ENCODE data around the gene LRRC72. TPM values are rescaled to one million over a fixed set of nuclear protein-coding genes. Genes with fewer than 3 reads are reported as not detected.
"Not testable (repeated sequence)": the region's sequence is repeated elsewhere in the genome, so short reads cannot be mapped to it uniquely, and the experiment has no call there.

LRRC72 gene
- total RNA-seq (2014; rRNA removed; shearing (Covaris generic)) = not detected in 2 replicates

GRCh38 chr7:16526742-16527540 lies at the start of gene LRRC72:
Gene LRRC72 (plus strand): TSS chr7:16526825. CDS start chr7:16526953, 128 bp downstream.
- no peak for DNase-seq (ENCODE audit: low spot score)

GRCh38 chr7:16479161-16479560 lies 47.5 kb upstream of the LRRC72 start:
- no peak for DNase-seq (ENCODE audit: low spot score)

- DNase-seq (ENCODE audit: low spot score) = peak; percentile 60
Observed at GRCh38 chr7:16479591-16479990, 47.0 kb upstream of the LRRC72 start.

- peak; percentile 87 for DNase-seq (ENCODE audit: low spot score)
Observed at GRCh38 chr7:16484453-16485158, 42.0 kb upstream of the LRRC72 start.

- DNase-seq (ENCODE audit: low spot score) = no peak
Observed at GRCh38 chr7:16491148-16491547, 35.5 kb upstream of the LRRC72 start.

- peak; percentile 73 for DNase-seq (ENCODE audit: low spot score)
Observed at GRCh38 chr7:16492513-16493062, 34.0 kb upstream of the LRRC72 start.

GRCh38 chr7:16493266-16493665 lies 33.4 kb upstream of the LRRC72 start:
- no peak for DNase-seq (ENCODE audit: low spot score)

GRCh38 chr7:16494551-16494950 lies 32.1 kb upstream of the LRRC72 start:
- DNase-seq (ENCODE audit: low spot score) = no peak

GRCh38 chr7:16494955-16495719 lies 31.5 kb upstream of the LRRC72 start:
- no peak for DNase-seq (ENCODE audit: low spot score)

GRCh38 chr7:16498122-16498521 lies 28.5 kb upstream of the LRRC72 start:
- no peak for DNase-seq (ENCODE audit: low spot score)

- no peak for DNase-seq (ENCODE audit: low spot score)
Observed at GRCh38 chr7:16502303-16502702, 24.3 kb upstream of the LRRC72 start.

GRCh38 chr7:16504019-16504418 lies 22.6 kb upstream of the LRRC72 start:
- DNase-seq (ENCODE audit: low spot score) = no peak

- not testable (repeated sequence) for DNase-seq (ENCODE audit: low spot score)
Observed at GRCh38 chr7:16506422-16506821, 20.2 kb upstream of the LRRC72 start.

GRCh38 chr7:16509829-16510228 lies 16.8 kb upstream of the LRRC72 start:
- DNase-seq (ENCODE audit: low spot score) = no peak

- DNase-seq (ENCODE audit: low spot score) = no peak
Observed at GRCh38 chr7:16511314-16511713, 15.3 kb upstream of the LRRC72 start.

GRCh38 chr7:16512097-16512496 lies 14.5 kb upstream of the LRRC72 start:
- DNase-seq (ENCODE audit: low spot score) = no peak

- DNase-seq (ENCODE audit: low spot score) = no peak
Observed at GRCh38 chr7:16514271-16514670, 12.4 kb upstream of the LRRC72 start.

GRCh38 chr7:16514729-16515128 lies 11.9 kb upstream of the LRRC72 start:
- DNase-seq (ENCODE audit: low spot score) = no peak

GRCh38 chr7:16515785-16516685 lies 10.6 kb upstream of the LRRC72 start:
- no peak for DNase-seq (ENCODE audit: low spot score)

GRCh38 chr7:16519985-16520384 lies 6.6 kb upstream of the LRRC72 start:
- not testable (repeated sequence) for DNase-seq (ENCODE audit: low spot score)

- no peak for DNase-seq (ENCODE audit: low spot score)
Observed at GRCh38 chr7:16524332-16524731, 2.3 kb upstream of the LRRC72 start.
